Stimulated activated CD8-positive, alpha-beta memory T cell treated with anti-CD3 and anti-CD28 coated beads, Interleukin-7, amount 100 ng/mL, for 1 hour (primary cell): Measurements from ENCODE around the gene MIER2.
"Not testable (repeated sequence)": the region's sequence is repeated elsewhere in the genome, so short reads cannot be mapped to it uniquely, and the experiment has no call there.

Source experiments
- DNase-seq, 2 donors: peaks; one replicate each; pipeline ENCODE4 v3.0.0-alpha.2; 2020; ENCODE audit warnings: low read depth in 2 of 2

MIER2 gene

DNA sequence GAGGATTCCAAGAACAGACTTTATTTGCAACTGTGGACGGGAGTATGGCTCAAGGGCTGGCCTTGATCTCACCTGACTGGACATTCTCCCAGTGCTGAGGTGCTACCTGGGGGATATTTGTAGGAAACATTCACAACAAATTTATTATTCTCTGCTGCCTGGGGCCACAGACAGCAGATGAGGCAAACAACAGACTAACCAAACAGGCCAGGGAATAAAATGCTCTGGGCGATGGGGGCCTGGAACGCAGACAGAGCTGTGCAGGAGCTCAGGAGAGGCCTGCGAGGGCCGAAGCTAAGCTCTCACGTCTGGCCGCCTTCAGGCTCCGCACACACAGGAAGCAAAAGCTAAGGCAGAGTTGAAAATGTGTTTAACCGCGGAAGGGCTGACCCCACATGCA is 61.2 kb downstream of the MIER2 start:
- DNase-seq: no peak

DNA sequence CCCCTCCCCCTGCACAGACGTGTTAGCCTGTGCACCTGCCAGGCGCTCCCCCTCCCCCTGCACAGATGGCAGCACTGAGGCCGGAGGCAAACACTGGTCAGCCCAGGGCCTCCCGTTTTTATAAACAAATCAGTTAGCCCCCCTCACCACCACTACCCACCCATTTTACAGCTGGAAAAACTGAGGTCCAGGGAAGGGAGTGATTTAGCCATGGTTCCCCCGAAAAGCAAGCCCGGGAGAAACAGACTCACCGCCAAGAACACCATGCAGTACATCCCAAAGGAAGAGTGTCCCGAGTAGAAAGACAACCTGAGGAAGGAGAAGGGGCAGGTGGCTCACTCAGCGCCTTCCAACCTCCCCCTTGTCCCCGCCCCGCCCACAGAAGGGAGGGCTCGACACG is 62.1 kb downstream of the MIER2 start:
- no peak for DNase-seq

DNA sequence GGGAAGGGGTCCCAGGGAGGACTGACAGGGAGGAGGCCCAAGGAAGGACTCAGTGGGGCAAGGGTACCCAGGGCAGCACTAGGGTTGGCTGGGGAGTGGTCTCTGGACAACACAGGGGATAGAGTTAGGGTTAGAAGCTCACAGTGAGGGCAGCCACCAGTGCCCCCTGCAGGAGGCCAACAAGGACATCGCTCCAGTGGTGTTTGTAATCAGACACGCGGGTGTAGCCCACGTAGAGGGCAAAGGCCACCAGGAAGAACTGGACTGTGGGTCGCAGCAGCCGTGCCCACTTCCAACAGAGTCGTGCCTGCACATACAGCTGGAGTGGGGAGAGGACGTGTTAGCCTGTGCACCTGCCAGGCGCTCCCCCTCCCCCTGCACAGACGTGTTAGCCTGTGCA is 62.6 kb downstream of the MIER2 start:
- DNase-seq: no peak

DNA sequence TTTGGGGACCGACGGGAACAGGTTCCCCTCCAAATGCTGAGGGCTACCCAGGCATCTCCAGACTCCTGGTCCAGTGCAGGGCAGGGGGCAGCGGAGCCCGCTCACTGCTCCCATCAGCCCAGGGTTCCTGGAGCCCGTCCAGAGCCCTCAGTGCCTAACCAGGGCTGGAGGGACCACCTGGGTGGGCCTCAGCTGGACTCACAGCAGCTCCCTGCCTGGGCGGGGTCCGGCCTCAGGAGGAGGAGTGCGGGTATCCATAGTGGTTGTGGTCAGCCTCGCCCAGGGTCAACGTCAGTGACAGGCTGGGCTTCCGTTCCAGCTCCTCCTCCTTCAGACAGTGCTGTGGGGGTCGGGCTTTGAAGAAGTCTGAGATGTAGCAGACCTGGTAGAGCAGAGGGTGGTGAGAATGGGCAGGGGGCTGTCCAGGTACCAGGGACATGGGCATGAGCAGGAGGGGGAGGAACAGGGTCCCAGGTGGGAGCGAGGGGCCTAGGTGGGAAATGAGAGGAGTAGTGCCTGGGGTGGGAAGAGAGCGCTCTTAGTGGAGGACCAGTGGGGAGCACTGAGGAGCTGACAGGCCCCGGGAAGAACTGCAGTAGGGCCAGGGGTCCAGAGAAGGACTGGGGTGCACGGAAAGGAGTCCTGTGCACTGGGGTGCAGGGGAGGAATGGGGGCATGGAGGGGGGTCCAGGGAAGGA is 63.3 kb downstream of the MIER2 start:
- no peak for DNase-seq

DNA sequence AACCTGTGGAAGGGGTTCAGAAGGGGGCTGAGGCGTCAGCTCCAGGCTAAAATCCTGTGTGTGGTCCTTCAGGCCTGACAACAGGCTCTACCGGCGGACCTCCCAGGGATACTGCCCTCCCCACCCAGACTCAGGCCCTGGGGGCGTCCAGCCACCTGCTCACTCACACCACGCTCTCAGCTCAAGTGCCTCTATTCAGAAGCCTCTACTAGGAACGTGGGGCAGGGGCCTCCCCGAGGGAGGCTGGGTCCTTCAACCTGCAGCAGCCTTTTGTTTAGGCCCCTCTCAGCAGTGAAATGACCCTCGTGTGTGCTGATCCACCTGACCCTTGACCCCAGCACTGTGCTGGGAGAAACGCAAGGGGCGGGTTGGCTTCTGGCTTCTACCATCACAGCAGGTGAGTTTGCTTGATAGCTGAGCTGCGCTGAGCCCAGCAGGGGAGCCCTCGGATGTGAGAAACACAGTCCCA is 64.0 kb downstream of the MIER2 start:
- DNase-seq: no peak

DNA sequence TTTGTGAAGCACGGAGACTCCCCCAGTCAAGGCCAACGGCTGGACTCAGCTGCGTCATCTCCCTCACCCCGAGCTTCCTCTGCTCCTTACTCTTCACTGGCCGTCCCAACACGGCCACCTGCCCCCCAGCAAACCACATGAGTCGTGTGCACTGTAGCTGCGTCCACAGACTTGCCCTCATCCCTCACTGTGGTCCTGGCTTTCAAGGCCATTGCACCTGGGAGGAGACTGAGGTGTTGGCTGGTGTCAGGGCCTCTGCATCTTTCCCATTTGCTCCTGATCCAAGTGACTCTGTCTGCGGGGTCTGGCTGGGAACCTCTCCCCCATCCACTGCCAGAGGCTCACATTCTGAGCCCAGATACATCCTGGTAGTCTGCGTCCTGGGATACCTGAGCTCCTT is 64.9 kb downstream of the MIER2 start:
- no peak for DNase-seq

DNA sequence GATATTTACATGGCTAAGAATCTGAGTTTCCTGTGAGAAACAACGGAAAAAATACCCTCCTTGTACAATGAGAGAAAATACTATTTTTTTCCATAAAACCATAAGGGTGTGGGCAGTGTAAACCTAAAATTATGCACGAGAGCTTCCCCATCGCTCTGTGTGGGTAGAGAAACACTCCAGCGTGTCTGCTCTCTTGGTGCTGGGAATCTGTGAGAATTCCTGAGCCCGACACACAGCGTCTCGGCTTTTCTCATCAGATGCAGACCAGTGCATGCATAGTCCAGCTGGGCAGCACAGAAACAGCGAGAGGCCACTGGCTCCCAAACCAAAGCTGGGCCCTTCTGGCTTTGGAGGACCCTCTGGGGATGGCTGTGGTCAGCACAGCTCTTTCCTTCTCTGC is 65.4 kb downstream of the MIER2 start:
- DNase-seq: no peak

DNA sequence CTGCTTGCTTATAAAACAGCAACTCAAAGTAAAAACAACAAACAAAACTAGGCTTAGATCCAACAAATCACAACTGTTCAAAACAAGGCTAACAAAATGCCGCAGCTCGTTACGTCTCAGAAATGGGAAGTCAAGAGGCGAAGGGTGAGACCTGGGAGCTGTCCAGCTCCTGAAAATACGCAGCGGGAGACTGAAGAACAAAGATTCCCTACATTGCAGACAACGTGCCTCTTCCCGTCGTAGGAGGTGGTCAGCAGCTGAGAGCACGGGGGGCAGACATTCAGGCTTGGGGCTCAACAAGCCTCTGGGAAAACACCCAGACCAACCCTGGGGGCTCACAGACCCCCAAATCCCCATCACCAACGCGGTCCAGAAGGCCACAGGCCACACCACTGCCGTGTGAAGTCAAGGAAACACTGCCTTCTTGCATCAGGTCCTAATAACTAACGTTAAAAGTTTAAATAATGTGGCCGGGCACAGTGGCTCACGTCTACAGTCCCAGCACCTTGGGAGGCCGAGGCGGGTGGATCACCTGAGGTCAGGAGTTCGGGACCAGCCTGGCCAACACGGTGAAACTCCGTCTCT is 66.9 kb downstream of the MIER2 start:
- no peak for DNase-seq

DNA sequence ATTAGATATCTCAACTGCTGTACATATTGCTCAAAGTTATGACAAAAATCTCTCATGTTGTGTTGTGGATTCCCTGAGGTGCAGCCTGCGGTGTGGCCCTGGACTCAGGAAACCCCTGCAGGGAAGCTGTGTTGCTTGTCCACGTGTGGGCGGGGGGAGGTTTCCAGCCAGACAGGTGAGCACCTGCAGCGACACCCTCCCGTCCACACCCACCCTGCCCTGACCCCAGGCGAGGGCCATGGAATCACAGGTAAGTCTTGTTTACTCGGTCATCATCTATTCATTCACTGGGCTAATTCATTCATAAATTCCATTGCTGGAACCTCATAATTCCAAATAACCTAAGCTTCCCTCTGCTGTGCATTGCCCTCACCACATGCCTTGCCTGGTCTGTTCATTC is 67.5 kb downstream of the MIER2 start:
- no peak for DNase-seq

DNA sequence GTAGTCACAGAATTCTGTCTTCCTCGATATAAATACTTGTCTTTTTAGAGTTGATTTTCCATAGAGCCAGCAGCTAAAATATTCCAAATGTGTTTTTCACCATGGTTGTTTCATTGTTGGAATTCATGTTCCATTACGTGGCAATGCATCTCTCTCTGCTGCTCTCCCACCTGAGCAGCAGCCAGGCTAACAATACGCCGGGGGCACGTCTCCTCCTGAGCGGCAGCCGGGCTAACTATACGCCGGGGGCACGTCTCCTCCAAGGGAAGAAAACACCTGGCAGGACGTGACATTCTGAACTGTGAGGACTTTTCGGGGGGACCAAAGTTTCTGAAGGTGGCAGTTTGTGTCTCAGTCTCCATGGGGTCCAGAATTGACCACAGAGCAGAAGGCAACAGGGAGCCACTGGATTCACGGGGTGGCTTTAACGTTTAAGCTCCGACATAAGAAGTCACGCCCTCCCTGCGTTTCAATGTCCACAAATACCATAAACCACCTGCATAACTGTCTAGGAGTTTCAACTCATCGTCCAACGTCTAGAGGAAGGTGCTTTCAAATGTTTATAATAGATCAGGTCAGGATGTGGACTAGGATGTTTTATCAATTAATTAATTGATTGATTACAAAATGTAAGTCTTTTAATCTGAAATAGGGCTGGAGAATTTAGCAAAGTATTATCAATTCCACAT is 68.5 kb downstream of the MIER2 start:
- no peak for DNase-seq

DNA sequence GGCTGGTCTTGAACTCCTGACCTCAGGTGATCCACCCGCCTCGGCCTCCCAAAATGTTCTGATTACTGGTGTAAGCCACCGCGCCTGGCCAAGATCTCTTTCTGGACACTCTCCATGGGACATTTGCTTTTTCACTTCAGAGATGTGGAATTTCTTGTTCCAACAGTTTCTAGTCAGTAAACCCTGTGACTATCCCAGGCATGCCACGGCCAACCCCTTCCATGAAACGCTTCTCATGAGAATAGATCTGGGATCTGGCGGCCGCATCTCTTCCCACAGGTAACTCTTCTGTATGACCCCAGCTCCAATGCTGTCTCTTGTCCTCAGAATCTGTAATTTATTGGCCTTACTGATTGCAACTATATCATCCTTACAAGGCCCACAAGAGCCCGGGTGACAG is 69.6 kb downstream of the MIER2 start:
- no peak for DNase-seq

DNA sequence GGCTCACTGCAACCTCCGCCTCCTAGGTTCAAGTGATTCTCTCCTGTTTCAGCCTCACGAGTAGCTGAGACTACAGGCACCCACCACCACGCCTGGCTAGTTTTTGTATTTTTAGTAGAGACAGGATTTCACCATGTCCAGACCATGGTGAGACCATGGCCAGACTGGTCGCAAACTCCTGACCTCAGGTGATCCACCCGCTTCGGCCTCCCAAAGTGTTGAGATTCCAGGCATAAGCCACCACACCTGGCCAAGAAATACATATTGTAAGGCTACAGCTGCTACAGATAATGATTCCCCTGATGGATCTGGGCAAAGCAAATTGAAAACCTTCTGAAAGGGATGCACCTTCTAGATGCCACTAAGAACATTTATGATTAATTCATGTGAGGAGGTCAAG is 71.2 kb downstream of the MIER2 start:
- no peak for DNase-seq

DNA sequence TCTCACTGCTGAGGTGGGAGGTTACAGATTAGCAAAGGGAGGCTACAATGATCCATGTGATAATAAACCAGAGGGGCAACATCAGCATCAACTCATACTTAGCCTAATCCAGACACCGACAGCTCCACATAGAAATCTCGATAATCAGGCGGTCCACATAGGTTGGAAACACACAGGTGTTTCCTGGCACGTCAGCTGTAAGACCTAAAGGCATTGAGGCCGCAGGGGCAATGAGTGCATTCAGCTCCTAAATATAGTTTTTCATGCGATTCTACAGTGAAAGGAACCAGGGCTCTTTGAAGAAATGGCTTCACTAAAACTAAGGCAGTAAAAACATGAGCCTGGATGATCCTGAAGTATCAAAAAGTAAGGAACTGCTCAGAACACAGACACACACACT is 72.7 kb downstream of the MIER2 start:
- no peak for DNase-seq

DNA sequence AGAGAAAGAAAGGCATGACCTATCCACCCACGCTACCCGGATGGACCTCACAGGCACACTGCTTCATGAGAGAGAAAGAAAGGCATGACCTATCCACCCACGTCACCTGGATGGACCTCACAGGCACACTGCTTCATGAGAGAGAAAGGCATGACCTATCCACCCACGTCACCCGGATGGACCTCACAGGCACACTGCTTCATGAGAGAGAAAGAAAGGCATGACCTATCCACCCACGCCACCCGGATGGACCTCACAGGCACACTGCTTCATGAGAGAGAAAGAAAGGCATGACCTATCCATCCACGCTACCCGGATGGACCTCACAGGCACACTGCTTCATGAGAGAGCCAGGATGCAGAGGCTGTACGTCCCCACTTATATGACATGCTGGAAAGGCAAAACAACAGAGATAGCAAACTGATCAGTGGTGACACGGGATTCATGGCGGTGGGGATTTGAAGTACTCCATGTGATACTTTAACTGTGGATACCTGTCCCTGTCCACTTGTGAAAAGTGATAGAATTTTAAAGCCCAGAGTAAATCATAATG is 73.8 kb downstream of the MIER2 start:
- not testable (repeated sequence) for DNase-seq

DNA sequence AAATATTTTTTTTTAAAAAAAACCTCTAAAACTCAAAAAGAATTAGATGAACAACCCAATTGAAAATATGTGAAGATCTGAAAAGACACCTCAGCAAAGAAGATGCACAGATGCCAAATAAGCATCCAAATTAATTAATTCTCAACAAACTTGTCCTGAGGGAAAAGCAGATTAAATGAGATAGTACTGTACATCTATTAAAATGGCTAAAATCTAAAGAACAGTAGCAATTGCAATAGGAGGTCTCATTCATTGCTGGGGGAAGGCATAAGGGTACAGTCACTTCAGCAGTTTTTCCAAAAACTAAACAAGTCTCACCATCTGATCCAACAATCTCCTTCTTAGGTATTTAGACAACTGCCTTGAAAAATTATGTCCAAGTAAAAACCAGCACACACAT is 75.4 kb downstream of the MIER2 start:
- no peak for DNase-seq

DNA sequence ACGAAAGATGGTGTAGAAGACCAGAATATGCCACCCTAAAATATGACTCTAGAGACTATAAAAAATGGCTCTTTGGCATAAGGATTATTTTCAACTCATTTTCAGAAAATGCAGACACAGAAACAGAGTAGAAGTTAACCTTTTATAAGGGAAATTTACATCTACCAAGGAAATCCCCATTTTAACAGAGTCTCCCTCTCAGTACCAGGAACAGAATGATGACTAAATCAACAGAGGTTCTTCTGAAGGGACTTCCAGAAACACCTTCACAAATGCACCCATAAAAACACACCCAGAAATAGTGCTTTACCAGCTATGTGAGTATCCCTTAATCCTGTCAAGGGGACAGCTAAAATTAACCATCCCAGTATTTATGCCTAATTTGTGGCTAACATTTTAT is 82.5 kb downstream of the MIER2 start:
- DNase-seq: no peak

DNA sequence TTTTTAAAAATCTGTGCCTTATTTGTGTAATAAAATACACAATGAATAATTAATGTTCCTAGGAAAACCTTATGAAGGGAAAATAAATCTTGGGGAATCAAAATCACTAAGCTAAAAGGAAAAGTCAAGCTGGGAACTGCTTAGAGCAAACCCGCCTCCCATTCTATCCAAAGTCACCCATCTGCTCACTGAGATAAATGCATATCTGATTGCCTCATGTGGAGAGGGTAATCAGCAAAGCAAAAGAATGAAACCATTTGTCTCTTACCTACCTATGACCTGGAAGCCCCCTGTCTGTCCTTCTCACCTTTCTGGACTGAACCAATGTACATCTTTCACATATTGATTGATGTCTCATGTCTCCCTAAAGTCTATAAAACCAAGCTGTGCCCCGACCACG is 87.8 kb downstream of the MIER2 start:
- not testable (repeated sequence) for DNase-seq
